ENCODE results near the gene HEBP1. TPM values are rescaled to one million over a fixed set of nuclear protein-coding genes. Genes with fewer than 3 reads are reported as not detected.

Gene HEBP1
- total RNA-seq, 1 experiment from 2014 or later: 6.2 TPM

GRCh38 chr12:12954356-12954755 is 45.7 kb downstream of the HEBP1 start:
- no peak for DNase-seq
- Histone ChIP-seq H3K9me2 (replicated peaks; ENCODE audit: low read length) (no peaks in the 10 kb centered on the region), H3K36me3 (ENCODE audit: low read depth, low read length) (no peaks in the 10 kb centered on the region), H3K9me3 (ENCODE audit: low read length) (no peaks in the 10 kb centered on the region), H3K4me3 (ENCODE audit: low read length) (no peak overlapping the region), H2AFZ (ENCODE audit: low read length) (no peak overlapping the region), H4K20me1 (ENCODE audit: low read length) (no peaks in the 10 kb centered on the region), H3K27ac (ENCODE audit: low read length) (no peak overlapping the region), H3K27me3 (ENCODE audit: low read length) (no peaks in the 10 kb centered on the region), H3F3A (ENCODE audit: low read length, unreplicated experiment) (no peaks in the 10 kb centered on the region), H3K79me2 (ENCODE audit: low read length) (no peaks in the 10 kb centered on the region), H3K9ac (ENCODE audit: low read length) (no peak overlapping the region), H3K4me1 (ENCODE audit: insufficient read depth, low read length) (no peaks in the 10 kb centered on the region), H3K4me2 (ENCODE audit: low read length) (no peak overlapping the region)
- no peak for ATAC-seq
- BruUV-seq (replicated peaks): no TSS peak
- TF ChIP-seq EZH2phosphoT487 (IDR thresholded peaks at IDR 0.05; ENCODE audit: borderline replicate concordance, low read length) (no peak), EZH2 (IDR thresholded peaks at IDR 0.05; ENCODE audit: low read length, unreplicated experiment) (no peak)
- TF ChIP-seq, protein P1, sequence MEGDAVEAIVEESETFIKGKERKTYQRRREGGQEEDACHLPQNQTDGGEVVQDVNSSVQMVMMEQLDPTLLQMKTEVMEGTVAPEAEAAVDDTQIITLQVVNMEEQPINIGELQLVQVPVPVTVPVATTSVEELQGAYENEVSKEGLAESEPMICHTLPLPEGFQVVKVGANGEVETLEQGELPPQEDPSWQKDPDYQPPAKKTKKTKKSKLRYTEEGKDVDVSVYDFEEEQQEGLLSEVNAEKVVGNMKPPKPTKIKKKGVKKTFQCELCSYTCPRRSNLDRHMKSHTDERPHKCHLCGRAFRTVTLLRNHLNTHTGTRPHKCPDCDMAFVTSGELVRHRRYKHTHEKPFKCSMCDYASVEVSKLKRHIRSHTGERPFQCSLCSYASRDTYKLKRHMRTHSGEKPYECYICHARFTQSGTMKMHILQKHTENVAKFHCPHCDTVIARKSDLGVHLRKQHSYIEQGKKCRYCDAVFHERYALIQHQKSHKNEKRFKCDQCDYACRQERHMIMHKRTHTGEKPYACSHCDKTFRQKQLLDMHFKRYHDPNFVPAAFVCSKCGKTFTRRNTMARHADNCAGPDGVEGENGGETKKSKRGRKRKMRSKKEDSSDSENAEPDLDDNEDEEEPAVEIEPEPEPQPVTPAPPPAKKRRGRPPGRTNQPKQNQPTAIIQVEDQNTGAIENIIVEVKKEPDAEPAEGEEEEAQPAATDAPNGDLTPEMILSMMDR (conservative IDR thresholded peaks at IDR 0.05; ENCODE audit: low read depth, low read length): no peak
- POLR2A ChIA-PET (ENCODE audit: unreplicated experiment): no interaction called here
- intact Hi-C loops (cut with micrococcal nuclease): no loop called here
- CTCF ChIA-PET: no interaction called here

- H3K36me3 ChIP-seq (ENCODE audit: low read depth, low read length): no peaks in the 10 kb centered on the region
- CTCF ChIA-PET: no interaction called here
- no peaks in the 10 kb centered on the region for H3K79me2 ChIP-seq (ENCODE audit: low read length)
- DNase-seq: no peak
- TF ChIP-seq, protein P1 (conservative IDR thresholded peaks at IDR 0.05; ENCODE audit: low read depth, low read length): no peak
- TF ChIP-seq EZH2 (IDR thresholded peaks at IDR 0.05; ENCODE audit: low read length, unreplicated experiment): no peak
- no peak for TF ChIP-seq EZH2phosphoT487 (IDR thresholded peaks at IDR 0.05; ENCODE audit: borderline replicate concordance, low read length)
- intact Hi-C loops (cut with micrococcal nuclease): no loop called here
- POLR2A ChIA-PET (ENCODE audit: unreplicated experiment): no interaction called here
- H3K9me2 ChIP-seq (replicated peaks; ENCODE audit: low read length): no peaks in the 10 kb centered on the region
- H3K27me3 ChIP-seq (ENCODE audit: low read length): no peaks in the 10 kb centered on the region
- no peak within 1 kb of the TSS for H2AFZ ChIP-seq (ENCODE audit: low read length)
- no peaks in the 10 kb centered on the region for H4K20me1 ChIP-seq (ENCODE audit: low read length)
- H3K4me3 ChIP-seq (ENCODE audit: low read length): no peak within 1 kb of the TSS
- H3K4me1 ChIP-seq (ENCODE audit: insufficient read depth, low read length): peaks cover 3% of the 10 kb centered on the region; the same call in 1 of the 2 replicates
- H3F3A ChIP-seq (ENCODE audit: low read length, unreplicated experiment): no peaks in the 10 kb centered on the region
- ATAC-seq: no peak
- H3K4me2 ChIP-seq (ENCODE audit: low read length): no peak within 1 kb of the TSS
- H3K9me3 ChIP-seq (ENCODE audit: low read length): no peaks in the 10 kb centered on the region
- H3K9ac ChIP-seq (ENCODE audit: low read length): no peak within 1 kb of the TSS
- no peak within 1 kb of the TSS for H3K27ac ChIP-seq (ENCODE audit: low read length)
- BruUV-seq (replicated peaks): no TSS peak
Observed at GRCh38 chr12:12952036-12952435, 48.0 kb downstream of the HEBP1 start, which contains the start of gene GPRC5D. Gene GPRC5D, minus strand, starts transcription at chr12:12952170. Its CDS starts 1,786 bp downstream, at chr12:12950384.

DNA sequence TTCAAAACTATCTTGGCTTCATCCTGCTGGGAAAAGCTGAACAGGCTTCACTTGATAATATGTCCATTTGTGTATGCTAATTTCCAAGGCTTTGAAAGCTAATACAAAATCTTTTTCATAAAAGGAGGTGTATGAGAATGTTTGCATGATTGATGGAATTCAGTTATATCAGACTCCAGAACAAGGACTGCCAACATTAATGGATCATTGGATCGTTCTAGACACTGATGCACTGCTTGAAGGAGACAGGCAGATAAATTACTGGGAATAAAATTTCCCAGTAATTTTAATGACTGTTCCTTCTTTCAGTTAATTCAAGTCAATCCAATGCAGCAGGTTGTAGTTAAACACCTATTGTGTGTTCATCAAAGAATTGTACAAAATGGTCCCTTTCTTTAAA is 48.6 kb downstream of the HEBP1 start:
- no peak for TF ChIP-seq EZH2 (IDR thresholded peaks at IDR 0.05; ENCODE audit: low read length, unreplicated experiment)
- no peak overlapping the region for H3K27ac ChIP-seq (ENCODE audit: low read length)

More for the DNA sequence above, 48.6 kb downstream of the HEBP1 start:
- Histone ChIP-seq H3K9ac (ENCODE audit: low read length) (no peak overlapping the region), H3K27me3 (ENCODE audit: low read length) (no peaks in the 10 kb centered on the region), H2AFZ (ENCODE audit: low read length) (no peak overlapping the region), H3K9me2 (replicated peaks; ENCODE audit: low read length) (no peaks in the 10 kb centered on the region), H3K4me1 (ENCODE audit: insufficient read depth, low read length) (peaks cover 8% of the 10 kb centered on the region), H3K79me2 (ENCODE audit: low read length) (no peaks in the 10 kb centered on the region), H3K36me3 (ENCODE audit: low read depth, low read length) (no peaks in the 10 kb centered on the region), H3K9me3 (ENCODE audit: low read length) (no peaks in the 10 kb centered on the region), H3F3A (ENCODE audit: low read length, unreplicated experiment) (no peaks in the 10 kb centered on the region), H3K4me2 (ENCODE audit: low read length) (no peak overlapping the region), H4K20me1 (ENCODE audit: low read length) (no peaks in the 10 kb centered on the region), H3K4me3 (ENCODE audit: low read length) (no peak overlapping the region)
- ChIA-PET POLR2A (ENCODE audit: unreplicated experiment) (no interaction called here), CTCF (no interaction called here)
- ATAC-seq (no peak), DNase-seq (no peak)
- no TSS peak for BruUV-seq (replicated peaks)
- intact Hi-C loops (cut with micrococcal nuclease): no loop called here

Data from PC-3 (cell line).